Fibroblast of skin of right quadriceps (primary cell): ENCODE results near the gene MAN2A2.
"Not testable (repeated sequence)": the region's sequence is repeated elsewhere in the genome, so short reads cannot be mapped to it uniquely, and the experiment has no call there.

Source experiments
- DNase-seq: peaks from one replicate; pipeline ENCODE4 v3.0.0-alpha.2; 2013

MAN2A2 gene

GRCh38 chr15:90922712-90923322, 19.7 kb downstream of the MAN2A2 start:
- DNase-seq, result not testable (repeated sequence)

GRCh38 chr15:90924375-90924774, 21.3 kb downstream of the MAN2A2 start:
- DNase-seq, result no peak

- not testable (repeated sequence) for DNase-seq
Observed at GRCh38 chr15:90926766-90927165, 23.7 kb downstream of the MAN2A2 start.

- not testable (repeated sequence) for DNase-seq
Observed at GRCh38 chr15:90928106-90928505, 25.0 kb downstream of the MAN2A2 start.

- DNase-seq, result no peak
Observed at GRCh38 chr15:90929246-90930019, 26.3 kb downstream of the MAN2A2 start.

- no peak for DNase-seq
Observed at GRCh38 chr15:90930861-90931574, 27.9 kb downstream of the MAN2A2 start.

GRCh38 chr15:90931575-90931827, 28.4 kb downstream of the MAN2A2 start:
- DNase-seq, result no peak

GRCh38 chr15:90931828-90932659, 28.9 kb downstream of the MAN2A2 start, which contains the start of gene HDDC3:
TSS of gene HDDC3 (minus strand) at chr15:90932549. CDS start at chr15:90932540, 9 bp downstream.
- peak; percentile 72 for DNase-seq

- no peak for DNase-seq
Observed at GRCh38 chr15:90932660-90932991, 29.5 kb downstream of the MAN2A2 start.

GRCh38 chr15:90933301-90933700, 30.2 kb downstream of the MAN2A2 start:
- no peak for DNase-seq

- DNase-seq, result peak; percentile 75
Observed at GRCh38 chr15:90934256-90934948, 31.3 kb downstream of the MAN2A2 start.

- DNase-seq, result peak; percentile 79
Observed at GRCh38 chr15:90934949-90935751, 32.0 kb downstream of the MAN2A2 start, which contains the start of gene UNC45A. TSS of gene UNC45A (plus strand) at chr15:90935285. CDS start at chr15:90935325, 40 bp downstream.

GRCh38 chr15:90936823-90937222, 33.7 kb downstream of the MAN2A2 start:
- DNase-seq, result no peak

GRCh38 chr15:90938261-90938660, 35.2 kb downstream of the MAN2A2 start:
- no peak for DNase-seq

GRCh38 chr15:90939756-90940155, 36.7 kb downstream of the MAN2A2 start:
- no peak for DNase-seq

- no peak for DNase-seq
Observed at GRCh38 chr15:90941038-90941437, 37.9 kb downstream of the MAN2A2 start.

GRCh38 chr15:90942354-90943120, 39.4 kb downstream of the MAN2A2 start:
- DNase-seq, result no peak

GRCh38 chr15:90945091-90945490, 42.0 kb downstream of the MAN2A2 start:
- no peak for DNase-seq

- no peak for DNase-seq
Observed at GRCh38 chr15:90946538-90946937, 43.4 kb downstream of the MAN2A2 start.

- no peak for DNase-seq
Observed at GRCh38 chr15:90946941-90947576, 44.0 kb downstream of the MAN2A2 start.
